ENCODE measurements around the gene CYP4Z1. TPM values are rescaled to one million over a fixed set of nuclear protein-coding genes. Genes with fewer than 3 reads are reported as not detected.
"Not testable (repeated sequence)": the region's sequence is repeated elsewhere in the genome, so short reads cannot be mapped to it uniquely, and the experiment has no call there.

The CYP4Z1 gene
- polyA plus RNA-seq, 1 donor: 0.03 TPM

DNA sequence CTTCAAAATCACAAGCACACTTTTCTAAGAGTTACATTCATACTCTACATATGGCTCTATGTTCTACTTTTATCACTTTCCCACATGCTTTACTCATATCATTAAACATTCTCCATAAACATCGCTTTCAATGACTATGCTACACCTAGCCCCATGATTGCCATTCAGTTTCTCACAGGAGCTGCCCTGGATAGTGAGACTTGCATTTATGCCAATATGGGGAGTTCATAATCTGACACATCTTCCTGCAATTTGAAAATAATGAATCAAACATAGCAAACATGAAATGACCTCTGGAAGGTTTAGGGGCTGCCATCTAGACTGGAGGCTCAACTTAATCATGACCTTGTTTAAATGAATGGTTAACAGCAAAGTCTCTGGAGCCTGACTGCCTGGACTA is 61.2 kb downstream of the CYP4Z1 start:
- WGBS (ENCODE audit: insufficient coverage, low lambda C conversion rate): no CpG with 5 or more reads among the region's 1 CpG
- Histone ChIP-seq H3K36me3 (ENCODE audit: control insufficient read depth, insufficient read depth, low read length) (no peaks in the 10 kb centered on the region), H3K4me1 (ENCODE audit: control insufficient read depth, insufficient read depth, low read length) (no peaks in the 10 kb centered on the region), H3K27me3 (ENCODE audit: control insufficient read depth, insufficient read depth, low read length) (no peaks in the 10 kb centered on the region), H3K27ac (ENCODE audit: low read length) (no peak overlapping the region), H3K4me3 (ENCODE audit: low read length) (no peak overlapping the region), H3K9me3 (ENCODE audit: control insufficient read depth, low read depth, low read length) (no peaks in the 10 kb centered on the region)
- no peak for DNase-seq

DNA sequence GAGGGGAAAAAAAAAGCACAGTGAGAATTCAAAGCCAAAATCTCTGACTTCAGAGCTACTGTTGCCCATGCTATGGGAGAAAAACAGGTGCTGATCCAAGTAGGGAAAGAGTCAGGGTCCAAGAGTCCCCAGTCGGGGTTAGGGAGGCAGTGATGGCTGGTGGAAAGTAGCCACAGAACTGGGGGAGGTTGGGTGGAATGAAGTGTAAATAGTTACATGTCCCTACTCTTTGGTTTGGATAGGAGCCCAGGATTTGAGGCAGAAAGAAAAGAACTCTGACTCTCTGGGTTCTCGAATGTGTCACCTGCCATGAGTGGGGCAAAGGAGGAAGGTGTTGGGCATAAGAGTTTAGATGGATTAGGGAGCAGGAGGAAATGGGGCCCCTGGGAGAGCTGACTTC is 61.8 kb downstream of the CYP4Z1 start:
- H3K4me3 ChIP-seq (ENCODE audit: low read length); H3K9me3 ChIP-seq (ENCODE audit: control insufficient read depth, low read depth, low read length); H3K36me3 ChIP-seq (ENCODE audit: control insufficient read depth, insufficient read depth, low read length); H3K4me1 ChIP-seq (ENCODE audit: control insufficient read depth, insufficient read depth, low read length); DNase-seq; H3K27ac ChIP-seq (ENCODE audit: low read length); H3K27me3 ChIP-seq (ENCODE audit: control insufficient read depth, insufficient read depth, low read length): not testable (repeated sequence)
- no CpG with 5 or more reads among the region's 2 CpGs for WGBS (ENCODE audit: insufficient coverage, low lambda C conversion rate)

DNA sequence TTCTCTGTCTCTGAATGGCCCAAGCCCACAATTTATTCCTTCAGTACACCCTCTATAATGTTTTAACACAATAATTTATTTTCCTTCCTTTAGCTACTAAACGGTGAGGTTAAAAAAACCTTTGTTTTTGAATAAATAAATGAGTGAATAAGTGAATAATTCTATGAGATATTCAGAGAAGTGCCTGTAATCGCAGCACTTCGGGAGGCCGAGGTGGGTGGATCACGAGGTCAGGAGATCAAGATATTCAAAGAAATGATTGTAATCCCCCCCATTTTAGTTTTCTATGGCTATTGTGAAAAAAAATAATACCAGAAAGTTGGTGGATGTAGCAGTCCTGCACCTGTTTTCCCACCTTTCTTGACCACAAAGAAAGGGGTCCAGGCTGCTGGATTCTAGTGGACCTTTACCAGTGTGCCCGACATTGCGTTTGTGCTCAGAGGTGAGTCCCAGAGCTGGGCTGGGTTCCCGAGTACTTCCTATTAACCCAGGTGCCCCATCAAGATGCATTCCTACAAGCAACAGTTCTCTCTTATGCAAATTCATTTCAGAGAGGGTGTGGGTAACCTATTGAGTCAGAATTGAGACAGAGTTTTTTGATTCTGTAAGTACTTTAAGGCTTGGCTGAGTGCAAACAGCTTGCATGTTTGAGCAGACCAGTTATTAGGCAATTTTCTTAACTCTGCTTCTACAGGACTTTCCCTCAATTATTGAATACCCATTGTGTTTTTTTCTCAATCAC is 62.6 kb downstream of the CYP4Z1 start:
- not testable (repeated sequence) for H3K4me3 ChIP-seq (ENCODE audit: low read length); H3K27ac ChIP-seq (ENCODE audit: low read length); H3K27me3 ChIP-seq (ENCODE audit: control insufficient read depth, insufficient read depth, low read length); H3K4me1 ChIP-seq (ENCODE audit: control insufficient read depth, insufficient read depth, low read length); H3K9me3 ChIP-seq (ENCODE audit: control insufficient read depth, low read depth, low read length); H3K36me3 ChIP-seq (ENCODE audit: control insufficient read depth, insufficient read depth, low read length); DNase-seq
- 87% methylated on average over 5 of the region's 8 CpGs for WGBS (ENCODE audit: insufficient coverage, low lambda C conversion rate)

- H3K36me3 ChIP-seq (ENCODE audit: control insufficient read depth, insufficient read depth, low read length); DNase-seq; H3K4me3 ChIP-seq (ENCODE audit: low read length); H3K27ac ChIP-seq (ENCODE audit: low read length); H3K27me3 ChIP-seq (ENCODE audit: control insufficient read depth, insufficient read depth, low read length); H3K9me3 ChIP-seq (ENCODE audit: control insufficient read depth, low read depth, low read length); H3K4me1 ChIP-seq (ENCODE audit: control insufficient read depth, insufficient read depth, low read length): not testable (repeated sequence)
- WGBS (ENCODE audit: insufficient coverage, low lambda C conversion rate): no CpG with 5 or more reads among the region's 3 CpGs
Measured at GRCh38 chr1:47132665-47133064, 65.6 kb downstream of the CYP4Z1 start.

DNA sequence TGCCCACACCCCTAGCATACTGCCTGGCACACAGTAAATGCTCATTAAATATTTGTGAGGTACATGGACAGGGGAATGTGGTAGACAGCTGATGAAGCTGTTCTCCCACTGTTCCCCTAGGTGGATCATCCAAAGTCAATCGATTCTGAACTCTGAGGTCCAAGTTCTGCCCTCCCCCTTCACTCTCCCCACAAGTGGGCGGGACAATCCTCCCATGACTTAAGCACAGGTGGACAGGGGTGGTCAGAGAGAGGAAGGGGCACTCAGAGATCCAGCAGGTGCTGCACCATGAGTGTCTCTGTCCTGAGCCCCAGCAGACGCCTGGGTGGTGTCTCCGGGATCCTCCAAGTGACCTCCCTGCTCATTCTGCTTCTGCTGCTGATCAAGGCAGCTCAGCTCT is 70.2 kb downstream of the CYP4Z1 start, which contains the start of gene CYP4A22:
Gene CYP4A22, plus strand, starts transcription at position 244 of the 400 bp plus-strand sequence. Its CDS starts 45 bp downstream, at position 289.
- H3K36me3 ChIP-seq (ENCODE audit: control insufficient read depth, insufficient read depth, low read length): no peaks in the 10 kb centered on the region
- no peaks in the 10 kb centered on the region for H3K4me1 ChIP-seq (ENCODE audit: control insufficient read depth, insufficient read depth, low read length)
- no peak for DNase-seq
- no peaks in the 10 kb centered on the region for H3K9me3 ChIP-seq (ENCODE audit: control insufficient read depth, low read depth, low read length)
- H3K27me3 ChIP-seq (ENCODE audit: control insufficient read depth, insufficient read depth, low read length): no peaks in the 10 kb centered on the region
- WGBS (ENCODE audit: insufficient coverage, low lambda C conversion rate): no CpG with 5 or more reads among the region's 4 CpGs
- H3K4me3 ChIP-seq (ENCODE audit: low read length): no peak within 1 kb of the TSS
- no peak within 1 kb of the TSS for H3K27ac ChIP-seq (ENCODE audit: low read length)

DNA sequence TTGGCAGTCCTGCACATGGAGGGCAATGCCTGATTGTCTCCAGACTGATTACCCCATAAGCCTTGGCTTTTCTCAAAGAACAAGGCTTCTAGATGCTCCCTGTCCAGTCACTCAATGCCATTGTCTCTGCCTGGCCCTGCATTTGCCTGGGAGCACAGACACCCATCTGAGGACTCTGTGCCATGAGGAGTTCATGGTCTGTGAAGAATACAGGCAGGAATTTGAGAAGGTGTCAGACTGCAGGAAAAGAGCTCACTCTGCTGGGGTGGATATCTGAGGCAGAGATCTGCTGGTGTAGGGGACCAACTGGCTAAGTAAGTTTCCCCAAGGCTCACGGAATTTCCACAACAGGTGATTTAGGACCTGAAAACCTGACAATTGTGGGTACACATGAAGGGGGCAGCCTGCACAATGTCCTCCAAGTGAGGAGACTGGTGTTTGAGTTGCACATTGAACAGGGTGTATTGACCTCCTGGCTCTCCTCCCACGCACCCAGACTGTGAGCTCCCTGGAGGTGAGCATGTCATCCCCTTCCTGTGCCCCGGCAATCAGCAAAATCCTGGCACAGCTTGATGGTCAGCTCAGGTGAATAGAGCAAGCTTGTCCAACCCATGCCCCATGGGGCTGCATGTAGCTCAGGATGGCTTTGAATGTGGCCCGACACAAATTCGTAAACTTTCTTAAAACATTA is 71.0 kb downstream of the CYP4Z1 start:
- Histone ChIP-seq H3K4me1 (ENCODE audit: control insufficient read depth, insufficient read depth, low read length) (no peaks in the 10 kb centered on the region), H3K9me3 (ENCODE audit: control insufficient read depth, low read depth, low read length) (no peaks in the 10 kb centered on the region), H3K27ac (ENCODE audit: low read length) (no peak overlapping the region), H3K27me3 (ENCODE audit: control insufficient read depth, insufficient read depth, low read length) (no peaks in the 10 kb centered on the region), H3K4me3 (ENCODE audit: low read length) (no peak overlapping the region), H3K36me3 (ENCODE audit: control insufficient read depth, insufficient read depth, low read length) (no peaks in the 10 kb centered on the region)
- DNase-seq: no peak
- 100% methylated on average over 2 of the region's 5 CpGs for WGBS (ENCODE audit: insufficient coverage, low lambda C conversion rate)

DNA sequence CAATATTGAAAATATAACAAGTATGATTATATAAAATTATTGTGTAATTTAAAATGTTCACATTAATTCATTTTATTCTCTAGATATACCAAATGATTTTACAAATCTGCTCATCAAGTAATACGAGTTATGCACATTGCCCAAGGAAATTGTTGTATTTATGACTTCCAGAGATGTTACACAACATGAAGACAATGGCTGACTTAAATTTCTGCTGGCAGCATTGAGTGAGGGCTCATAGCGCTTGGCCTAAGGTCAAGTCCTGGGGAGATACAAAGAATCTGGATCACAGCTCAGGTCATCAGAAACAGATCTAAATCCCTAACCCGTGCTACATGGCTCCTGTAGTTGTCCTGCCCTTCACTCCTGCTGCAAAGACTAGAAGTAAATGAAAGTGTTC is 73.3 kb downstream of the CYP4Z1 start:
- not testable (repeated sequence) for DNase-seq; H3K4me1 ChIP-seq (ENCODE audit: control insufficient read depth, insufficient read depth, low read length); H3K9me3 ChIP-seq (ENCODE audit: control insufficient read depth, low read depth, low read length); H3K36me3 ChIP-seq (ENCODE audit: control insufficient read depth, insufficient read depth, low read length); H3K4me3 ChIP-seq (ENCODE audit: low read length); H3K27me3 ChIP-seq (ENCODE audit: control insufficient read depth, insufficient read depth, low read length); H3K27ac ChIP-seq (ENCODE audit: low read length)
- no CpG with 5 or more reads among the region's 3 CpGs for WGBS (ENCODE audit: insufficient coverage, low lambda C conversion rate)

DNA sequence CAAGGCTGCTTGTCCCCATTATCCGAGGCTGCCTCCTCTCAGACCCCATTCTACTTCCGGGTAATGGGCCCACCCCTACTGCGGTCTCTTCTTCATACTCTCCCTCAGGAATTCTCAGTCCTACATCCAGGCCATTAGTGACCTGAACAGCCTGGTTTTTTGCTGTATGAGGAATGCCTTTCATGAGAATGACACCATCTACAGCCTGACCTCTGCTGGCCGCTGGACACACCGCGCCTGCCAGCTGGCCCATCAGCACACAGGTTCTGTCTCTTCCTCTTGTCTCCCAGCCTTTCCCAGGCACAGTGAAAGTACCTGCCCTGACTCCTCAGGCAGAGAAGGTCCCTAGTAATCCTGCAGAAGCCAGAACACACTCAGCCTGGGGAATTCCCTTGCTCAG is 76.6 kb downstream of the CYP4Z1 start:
- WGBS (ENCODE audit: insufficient coverage, low lambda C conversion rate): no CpG with 5 or more reads among the region's 6 CpGs
- not testable (repeated sequence) for H3K27ac ChIP-seq (ENCODE audit: low read length); H3K9me3 ChIP-seq (ENCODE audit: control insufficient read depth, low read depth, low read length); H3K4me1 ChIP-seq (ENCODE audit: control insufficient read depth, insufficient read depth, low read length); H3K27me3 ChIP-seq (ENCODE audit: control insufficient read depth, insufficient read depth, low read length); H3K4me3 ChIP-seq (ENCODE audit: low read length); H3K36me3 ChIP-seq (ENCODE audit: control insufficient read depth, insufficient read depth, low read length); DNase-seq

GRCh38 chr1:47146495-47146894 is 79.5 kb downstream of the CYP4Z1 start:
- 80% methylated on average over 1 of the region's 1 CpG for WGBS (ENCODE audit: insufficient coverage, low lambda C conversion rate)
- H3K36me3 ChIP-seq (ENCODE audit: control insufficient read depth, insufficient read depth, low read length); H3K4me3 ChIP-seq (ENCODE audit: low read length); DNase-seq; H3K27ac ChIP-seq (ENCODE audit: low read length); H3K4me1 ChIP-seq (ENCODE audit: control insufficient read depth, insufficient read depth, low read length); H3K9me3 ChIP-seq (ENCODE audit: control insufficient read depth, low read depth, low read length); H3K27me3 ChIP-seq (ENCODE audit: control insufficient read depth, insufficient read depth, low read length): not testable (repeated sequence)

DNA sequence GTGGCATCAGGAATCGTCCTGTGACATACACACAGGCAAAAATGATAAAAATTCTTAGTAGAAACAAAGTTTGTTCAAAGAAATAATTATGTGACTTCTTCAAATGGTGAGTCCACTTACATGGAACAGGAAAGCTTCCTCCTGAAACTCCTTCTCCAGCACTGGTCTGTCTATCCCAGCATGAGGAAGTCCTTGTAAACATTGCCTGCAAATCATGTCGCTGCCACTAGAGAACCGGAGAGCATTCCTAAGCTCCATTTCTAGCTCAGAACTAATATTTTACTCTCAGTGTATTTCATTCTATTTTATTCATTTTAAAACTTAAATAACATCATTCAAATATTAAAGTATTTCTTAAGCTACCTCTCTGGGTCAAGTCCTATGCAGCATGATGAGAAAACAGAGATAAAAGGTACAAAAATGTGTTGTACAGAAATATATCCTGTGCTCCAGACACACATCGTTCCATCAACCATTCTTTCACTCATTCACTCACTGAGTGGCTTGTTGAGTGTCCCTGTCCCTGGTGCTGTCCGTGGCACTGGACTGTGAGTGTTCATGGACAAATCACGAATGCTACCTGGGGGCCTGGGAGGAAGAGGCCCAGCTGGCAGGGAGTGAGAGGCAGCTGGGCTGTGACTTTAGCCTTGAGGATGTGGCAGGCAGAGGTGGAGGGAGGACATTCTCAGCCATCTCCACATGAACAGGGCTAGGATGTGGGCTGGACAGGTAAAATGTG is 80.2 kb downstream of the CYP4Z1 start:
- 40% methylated on average over 1 of the region's 6 CpGs for WGBS (ENCODE audit: insufficient coverage, low lambda C conversion rate)
- no peaks in the 10 kb centered on the region for H3K4me1 ChIP-seq (ENCODE audit: control insufficient read depth, insufficient read depth, low read length)
- no peak overlapping the region for H3K4me3 ChIP-seq (ENCODE audit: low read length)
- no peak for DNase-seq
- H3K36me3 ChIP-seq (ENCODE audit: control insufficient read depth, insufficient read depth, low read length): no peaks in the 10 kb centered on the region
- H3K27ac ChIP-seq (ENCODE audit: low read length): no peak overlapping the region
- peaks cover 5% of the 10 kb centered on the region for H3K9me3 ChIP-seq (ENCODE audit: control insufficient read depth, low read depth, low read length)
- H3K27me3 ChIP-seq (ENCODE audit: control insufficient read depth, insufficient read depth, low read length): no peaks in the 10 kb centered on the region
